ENCODE measurements around the gene FADS6.

DNA sequence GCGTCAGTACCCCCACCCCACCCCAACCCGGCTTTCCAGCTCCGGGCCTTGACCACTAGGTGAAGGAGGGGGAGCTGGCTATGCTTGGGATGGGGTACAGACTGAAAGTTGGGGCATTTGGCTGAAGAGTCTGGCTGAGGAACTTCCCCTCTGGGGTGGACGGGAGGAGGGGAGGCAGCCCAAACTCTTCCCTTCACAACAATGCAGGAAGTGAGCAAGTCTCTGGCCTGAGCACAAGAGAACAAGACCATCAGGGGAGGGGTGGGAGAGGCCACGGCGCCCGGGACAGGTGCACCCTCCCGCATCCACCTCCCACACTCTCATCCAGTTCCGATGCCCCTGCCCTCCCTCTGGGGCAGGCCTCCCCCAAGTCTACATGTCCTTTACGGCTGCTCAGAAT is 24.0 kb upstream of the FADS6 start:
- TF ChIP-seq, protein P1, sequence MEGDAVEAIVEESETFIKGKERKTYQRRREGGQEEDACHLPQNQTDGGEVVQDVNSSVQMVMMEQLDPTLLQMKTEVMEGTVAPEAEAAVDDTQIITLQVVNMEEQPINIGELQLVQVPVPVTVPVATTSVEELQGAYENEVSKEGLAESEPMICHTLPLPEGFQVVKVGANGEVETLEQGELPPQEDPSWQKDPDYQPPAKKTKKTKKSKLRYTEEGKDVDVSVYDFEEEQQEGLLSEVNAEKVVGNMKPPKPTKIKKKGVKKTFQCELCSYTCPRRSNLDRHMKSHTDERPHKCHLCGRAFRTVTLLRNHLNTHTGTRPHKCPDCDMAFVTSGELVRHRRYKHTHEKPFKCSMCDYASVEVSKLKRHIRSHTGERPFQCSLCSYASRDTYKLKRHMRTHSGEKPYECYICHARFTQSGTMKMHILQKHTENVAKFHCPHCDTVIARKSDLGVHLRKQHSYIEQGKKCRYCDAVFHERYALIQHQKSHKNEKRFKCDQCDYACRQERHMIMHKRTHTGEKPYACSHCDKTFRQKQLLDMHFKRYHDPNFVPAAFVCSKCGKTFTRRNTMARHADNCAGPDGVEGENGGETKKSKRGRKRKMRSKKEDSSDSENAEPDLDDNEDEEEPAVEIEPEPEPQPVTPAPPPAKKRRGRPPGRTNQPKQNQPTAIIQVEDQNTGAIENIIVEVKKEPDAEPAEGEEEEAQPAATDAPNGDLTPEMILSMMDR (IDR thresholded peaks at IDR 0.05), result no peak
- TF ChIP-seq POLR2A (IDR thresholded peaks at IDR 0.05), result no peak

Data from prostate gland (tissue), 2 donors.